Calu3 (cell line): Measurements from ENCODE around the gene MTTP. TPM values are rescaled to one million over a fixed set of nuclear protein-coding genes. Genes with fewer than 3 reads are reported as not detected.

Experiments
- BruUV-seq: library from RNA; stranded (reverse); fragments of 400-500 nt; replicated peaks from 2 replicates; lab custom pipeline; 2021; lab: Mats Ljungman, UMichigan
- CTCF ChIA-PET: fragments of 300-600 bp; sonication (Branson Sonifier 250); formaldehyde crosslinking; loops from one replicate; lab custom pipeline; 2022; ENCODE audit warnings: antibody characterized with exemption; lab: Charles Lee
- DNase-seq: peaks from one replicate; pipeline ENCODE4 v3.0.0; 2022
- H3K27ac Mint-ChIP-seq: one replicate; pipeline ENCODE4 v1.8.0; 2022; ENCODE audit warnings: mixed read lengths; ENCODE audit not compliant: unreplicated experiment
- H3K27me3 Mint-ChIP-seq: one replicate; pipeline ENCODE4 v1.8.0; 2022; ENCODE audit warnings: mixed read lengths; ENCODE audit not compliant: unreplicated experiment
- H3K36me3 Mint-ChIP-seq: one replicate; pipeline ENCODE4 v1.8.0; 2022; ENCODE audit warnings: mild to moderate bottlenecking, moderate library complexity, mixed read lengths; ENCODE audit not compliant: insufficient read depth, unreplicated experiment
- H3K4me1 Mint-ChIP-seq: one replicate; pipeline ENCODE4 v1.8.0; 2022; ENCODE audit warnings: mild to moderate bottlenecking, low read depth, mixed read lengths; ENCODE audit not compliant: unreplicated experiment
- H3K4me3 Mint-ChIP-seq: one replicate; pipeline ENCODE4 v1.8.0; 2022; ENCODE audit warnings: mild to moderate bottlenecking, low read depth, moderate library complexity, mixed read lengths; ENCODE audit not compliant: unreplicated experiment
- H3K9me3 Mint-ChIP-seq: one replicate; pipeline ENCODE4 v1.8.0; 2022; ENCODE audit warnings: low read depth, mixed read lengths; ENCODE audit not compliant: unreplicated experiment
- CTCF ChIP-seq: fragments of 200-600 bp; IDR thresholded peaks from one replicate; pipeline ENCODE4 v1.8.0; 2022; ENCODE audit warnings: antibody characterized with exemption; ENCODE audit not compliant: unreplicated experiment
- intact Hi-C: fragments of 100-400 bp; cut with micrococcal nuclease; formaldehyde crosslinking; loops from one replicate; pipeline ENCODE4 v1.10.0; 2022; ENCODE audit not compliant: unreplicated experiment
- total RNA-seq: library from RNA; stranded (reverse); gene quantifications from 2 replicates; pipeline ENCODE4 v1.2.3, GENCODE V29; 2022

MTTP gene
- total RNA-seq, 1 experiment from 2014 or later = not detected

GRCh38 chr4:99645036-99645435, 70.4 kb downstream of the MTTP start:
- no peak for TF ChIP-seq CTCF
- intact Hi-C loops = no loop called here
- Mint-ChIP-seq H3K9me3 (no peaks in the 10 kb centered on the region), H3K4me3 (no peak overlapping the region), H3K4me1 (peaks cover 39% of the 10 kb centered on the region), H3K27me3 (no peaks in the 10 kb centered on the region), H3K27ac (no peak overlapping the region), H3K36me3 (no peaks in the 10 kb centered on the region)
- no peak for DNase-seq
- CTCF ChIA-PET = no interaction called here
- BruUV-seq = no TSS peak

- CTCF ChIA-PET = no interaction called here
- H3K4me3 Mint-ChIP-seq = no peak overlapping the region
- intact Hi-C loops = no loop called here
- no peaks in the 10 kb centered on the region for H3K27me3 Mint-ChIP-seq
- H3K9me3 Mint-ChIP-seq = no peaks in the 10 kb centered on the region
- H3K27ac Mint-ChIP-seq = no peak overlapping the region
- no peaks in the 10 kb centered on the region for H3K36me3 Mint-ChIP-seq
- peaks cover 34% of the 10 kb centered on the region for H3K4me1 Mint-ChIP-seq
- DNase-seq = no peak
- TF ChIP-seq CTCF = no peak
- BruUV-seq = no TSS peak
Observed at GRCh38 chr4:99645638-99646037, 71.0 kb downstream of the MTTP start.

GRCh38 chr4:99647071-99647470, 72.4 kb downstream of the MTTP start:
- BruUV-seq = no TSS peak
- intact Hi-C loops = no loop called here
- Mint-ChIP-seq H3K4me1 (peaks cover 26% of the 10 kb centered on the region), H3K27me3 (no peaks in the 10 kb centered on the region), H3K9me3 (no peaks in the 10 kb centered on the region), H3K36me3 (no peaks in the 10 kb centered on the region), H3K4me3 (no peak overlapping the region), H3K27ac (no peak overlapping the region)
- no peak for DNase-seq
- CTCF ChIA-PET = no interaction called here
- TF ChIP-seq CTCF = no peak

GRCh38 chr4:99648321-99648720, 73.7 kb downstream of the MTTP start:
- Mint-ChIP-seq H3K27me3 (no peaks in the 10 kb centered on the region), H3K4me3 (no peak overlapping the region), H3K9me3 (no peaks in the 10 kb centered on the region), H3K4me1 (peaks cover 19% of the 10 kb centered on the region), H3K36me3 (no peaks in the 10 kb centered on the region), H3K27ac (no peak overlapping the region)
- CTCF ChIA-PET = no interaction called here
- intact Hi-C loops = no loop called here
- TF ChIP-seq CTCF = no peak
- DNase-seq = no peak
- BruUV-seq = no TSS peak
